Fibroblast of pulmonary artery (primary cell): ENCODE results near the gene WDR36.
A peak's percentile ranks its signal among the peaks of the same experiment; 100 is the strongest.

ENCODE experiments used
- DNase-seq: peaks from one replicate; pipeline ENCODE4 v3.0.0-alpha.2; 2010; ENCODE audit warnings: low read depth
- H3K4me3 ChIP-seq: replicated peaks from 2 replicates; pipeline ENCODE4 v1.5.1; 2011; ENCODE audit warnings: low read depth, mild to moderate bottlenecking, control low read depth, low read length, moderate library complexity
- TF ChIP-seq, protein P1 (sequence below): IDR thresholded peaks from 2 replicates; pipeline ENCODE4 v1.5.1; 2011; ENCODE audit warnings: mild to moderate bottlenecking, control low read depth, low read length, inconsistent platforms; ENCODE audit errors: missing control alignments

The WDR36 gene

DNA sequence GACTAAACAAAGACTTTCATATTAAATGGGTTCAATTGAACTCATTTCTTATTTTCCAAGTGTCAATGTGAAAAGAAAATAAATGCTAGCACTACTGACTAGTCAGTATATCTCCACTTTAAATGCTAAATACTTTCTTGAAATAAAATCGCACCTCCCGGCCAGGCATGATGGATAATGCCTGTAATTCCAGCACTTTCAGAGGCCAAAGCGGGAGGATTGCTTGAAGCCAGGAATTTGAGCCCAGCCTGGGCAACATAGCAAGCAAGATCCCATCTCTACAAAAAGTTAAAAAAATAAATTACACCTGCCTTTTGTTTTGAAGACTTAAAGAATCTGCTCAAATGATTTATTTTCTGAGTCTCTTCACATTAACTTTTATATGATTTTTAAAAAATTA is 34.7 kb downstream of the WDR36 start:
- TF ChIP-seq, protein P1, sequence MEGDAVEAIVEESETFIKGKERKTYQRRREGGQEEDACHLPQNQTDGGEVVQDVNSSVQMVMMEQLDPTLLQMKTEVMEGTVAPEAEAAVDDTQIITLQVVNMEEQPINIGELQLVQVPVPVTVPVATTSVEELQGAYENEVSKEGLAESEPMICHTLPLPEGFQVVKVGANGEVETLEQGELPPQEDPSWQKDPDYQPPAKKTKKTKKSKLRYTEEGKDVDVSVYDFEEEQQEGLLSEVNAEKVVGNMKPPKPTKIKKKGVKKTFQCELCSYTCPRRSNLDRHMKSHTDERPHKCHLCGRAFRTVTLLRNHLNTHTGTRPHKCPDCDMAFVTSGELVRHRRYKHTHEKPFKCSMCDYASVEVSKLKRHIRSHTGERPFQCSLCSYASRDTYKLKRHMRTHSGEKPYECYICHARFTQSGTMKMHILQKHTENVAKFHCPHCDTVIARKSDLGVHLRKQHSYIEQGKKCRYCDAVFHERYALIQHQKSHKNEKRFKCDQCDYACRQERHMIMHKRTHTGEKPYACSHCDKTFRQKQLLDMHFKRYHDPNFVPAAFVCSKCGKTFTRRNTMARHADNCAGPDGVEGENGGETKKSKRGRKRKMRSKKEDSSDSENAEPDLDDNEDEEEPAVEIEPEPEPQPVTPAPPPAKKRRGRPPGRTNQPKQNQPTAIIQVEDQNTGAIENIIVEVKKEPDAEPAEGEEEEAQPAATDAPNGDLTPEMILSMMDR = no peak
- H3K4me3 ChIP-seq = no peak overlapping the region
- no peak for DNase-seq

DNA sequence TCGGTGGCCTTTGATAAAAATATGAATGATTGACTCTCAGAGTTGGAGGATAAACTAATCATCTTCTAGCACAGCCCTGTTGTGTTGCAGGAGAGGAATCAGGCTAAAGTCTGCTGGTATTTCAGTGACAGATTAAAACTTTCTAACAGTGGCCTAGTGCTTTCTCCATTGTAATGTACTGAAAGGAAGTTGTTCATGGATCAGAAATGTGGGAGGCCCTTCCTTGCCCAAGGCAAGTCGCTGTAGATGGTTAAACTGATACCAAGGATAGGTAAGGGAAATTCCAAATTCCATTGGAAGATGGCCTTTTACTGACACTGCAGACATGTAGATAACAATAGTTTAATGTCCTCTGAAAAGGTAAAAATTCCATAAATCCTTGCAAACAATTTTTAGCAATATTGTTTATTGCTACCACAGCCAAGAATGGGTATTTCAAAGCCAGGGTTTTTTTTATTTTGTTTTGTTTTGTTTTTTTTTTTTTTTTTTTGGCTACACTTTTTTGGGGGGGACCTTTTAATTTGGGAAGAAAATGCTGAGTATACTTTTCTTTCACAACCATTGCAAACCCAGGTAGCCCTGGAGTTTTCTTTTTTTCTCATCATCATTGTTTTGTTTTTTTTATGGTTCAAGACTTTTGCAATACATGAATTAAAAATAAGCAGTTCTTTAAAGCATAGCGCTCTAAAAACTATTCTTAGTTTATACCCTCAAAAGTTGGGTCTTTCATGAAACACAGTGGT is 35.5 kb downstream of the WDR36 start:
- DNase-seq = peak; percentile 26
- TF ChIP-seq, protein P1 = no peak
- H3K4me3 ChIP-seq = no peak overlapping the region

DNA sequence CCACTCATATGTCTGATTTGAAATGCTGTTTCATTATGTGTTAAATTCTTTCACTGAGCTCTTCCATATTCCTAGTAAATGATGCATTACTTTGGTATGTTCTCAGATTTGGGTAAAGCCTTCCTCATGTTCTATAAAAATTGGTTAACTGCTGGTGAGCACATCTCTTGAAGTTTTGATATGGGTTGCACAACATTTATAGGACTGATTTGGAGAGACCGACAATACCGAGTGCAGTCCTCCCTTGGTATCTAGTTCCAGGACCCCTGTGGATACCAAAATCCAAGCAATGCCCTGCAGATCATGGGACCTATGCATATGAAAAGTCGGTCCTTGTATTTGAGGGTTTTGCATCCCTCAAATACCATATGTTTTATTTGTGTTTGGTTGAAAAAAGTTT is 37.8 kb downstream of the WDR36 start:
- peak; percentile 63 for DNase-seq
- H3K4me3 ChIP-seq = no peak overlapping the region
- TF ChIP-seq, protein P1 = no peak

DNA sequence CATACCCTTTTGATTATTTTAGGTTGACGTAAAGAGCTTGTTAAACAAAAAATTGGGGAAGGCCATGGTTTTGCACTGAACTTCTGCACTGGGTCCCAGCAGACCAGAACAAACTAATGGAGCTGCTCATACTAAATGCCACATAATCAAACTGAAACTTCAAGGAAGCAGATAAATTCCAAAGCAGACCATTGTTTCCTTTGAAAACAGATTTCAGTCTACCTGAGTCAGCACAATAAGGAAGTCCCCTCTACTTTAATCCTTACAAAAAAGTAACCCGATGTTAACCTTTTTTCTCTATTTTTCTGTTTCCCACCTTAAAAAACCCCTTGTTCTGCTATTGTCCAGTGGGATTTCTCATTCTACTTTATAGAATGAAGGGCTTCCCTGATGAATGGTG is 39.2 kb downstream of the WDR36 start:
- H3K4me3 ChIP-seq = no peak overlapping the region
- DNase-seq = no peak
- TF ChIP-seq, protein P1 = no peak

DNA sequence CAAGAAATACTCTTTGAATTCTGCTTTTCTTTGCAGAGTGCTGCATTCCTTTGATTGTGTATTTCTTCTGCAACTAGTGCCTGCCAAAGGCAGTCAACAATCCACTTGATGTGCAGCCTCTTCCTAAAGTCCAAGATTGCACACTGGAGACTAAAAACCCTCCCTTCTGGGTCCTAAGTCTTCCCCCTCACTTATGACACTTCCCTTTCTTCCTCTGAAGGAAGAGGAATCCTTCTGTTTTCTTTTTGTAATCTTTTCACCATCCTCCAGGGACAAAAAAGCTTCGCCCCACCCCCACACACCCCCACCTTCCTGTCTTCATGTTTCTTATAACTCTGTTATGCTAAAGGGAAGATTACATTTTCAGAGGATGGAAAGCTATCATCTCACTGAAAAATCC is 39.9 kb downstream of the WDR36 start:
- DNase-seq = no peak
- TF ChIP-seq, protein P1 = no peak
- no peak overlapping the region for H3K4me3 ChIP-seq

DNA sequence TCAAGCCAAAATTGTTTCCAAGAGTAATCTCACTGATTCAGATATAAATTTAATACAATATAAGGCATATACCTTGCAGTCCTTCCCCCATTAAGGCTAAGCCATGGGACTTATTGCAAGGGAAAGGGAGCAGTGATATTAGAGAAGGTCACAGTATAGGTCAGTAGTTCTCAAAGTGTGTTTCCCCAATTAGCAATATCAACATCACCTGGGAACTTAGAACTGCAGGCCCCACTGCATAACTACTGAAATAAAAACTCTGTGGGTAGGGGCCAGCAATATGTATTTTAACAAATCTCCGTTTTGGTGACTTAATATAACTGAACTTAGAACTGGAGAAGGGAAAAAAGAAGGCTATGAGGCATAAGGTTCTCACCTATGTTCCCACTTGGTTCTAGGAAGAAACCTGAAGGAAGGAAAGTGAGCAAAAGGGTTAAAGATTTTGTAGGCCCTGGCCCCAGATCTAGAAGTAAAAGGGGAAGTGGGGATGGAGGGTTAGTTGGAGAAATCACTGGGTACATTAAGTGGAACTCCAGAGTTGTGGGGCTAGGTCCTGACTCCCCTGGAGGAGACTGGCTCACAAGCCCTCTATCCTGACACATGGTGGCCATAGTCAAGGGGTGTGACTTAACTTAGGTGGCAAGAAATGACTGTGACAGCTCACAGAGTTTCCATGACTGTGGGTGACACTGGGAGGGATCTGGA is 40.7 kb downstream of the WDR36 start:
- no peak overlapping the region for H3K4me3 ChIP-seq
- no peak for DNase-seq
- TF ChIP-seq, protein P1 = no peak

DNA sequence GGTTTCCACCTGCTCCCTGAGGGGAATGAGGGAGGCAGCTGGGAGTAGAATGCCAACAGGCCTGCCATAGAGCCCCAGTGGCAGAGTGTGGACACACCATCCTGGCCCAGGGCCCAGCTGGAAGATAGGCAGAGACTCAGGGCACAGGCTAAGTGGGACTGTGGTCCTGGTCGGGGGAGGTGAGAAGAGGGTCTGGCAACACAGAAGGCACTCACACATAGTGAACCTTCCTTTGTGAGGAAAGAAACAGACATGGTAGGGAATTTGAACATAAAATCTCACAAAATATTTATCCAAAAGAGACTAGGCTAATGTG is 41.2 kb downstream of the WDR36 start:
- DNase-seq = no peak

More for the DNA sequence above, 41.2 kb downstream of the WDR36 start:
- TF ChIP-seq, protein P1 = no peak
- H3K4me3 ChIP-seq = no peak overlapping the region
